H9 (cell line): ENCODE data around the gene WNT5B. TPM values are rescaled to one million over a fixed set of nuclear protein-coding genes. Genes with fewer than 3 reads are reported as not detected.

Source experiments
- DNase-seq: peaks from one replicate; pipeline ENCODE4 v3.0.0-alpha.2; 2017
- H2AFZ ChIP-seq: one replicate; pipeline ENCODE4 v1.6.1; 2013; ENCODE audit warnings: mild to moderate bottlenecking, low read length, control low read depth, moderate library complexity
- H2AK5ac ChIP-seq: 2 replicates; pipeline ENCODE4 v1.6.1; 2013; ENCODE audit warnings: low read length, control low read depth, mixed read lengths; ENCODE audit not compliant: insufficient read length
- H2BK120ac ChIP-seq: one replicate; pipeline ENCODE4 v1.6.1; 2013; ENCODE audit warnings: low read depth, mild to moderate bottlenecking, low read length, control low read depth, inconsistent platforms; ENCODE audit not compliant: poor library complexity, severe bottlenecking
- H2BK12ac ChIP-seq: 2 replicates; pipeline ENCODE4 v1.6.1; 2013; ENCODE audit warnings: low read length, control low read depth, mixed read lengths, low read depth; ENCODE audit not compliant: insufficient read length
- H2BK15ac ChIP-seq: 2 replicates; pipeline ENCODE4 v1.6.1; 2013; ENCODE audit warnings: low read depth, low read length, control low read depth
- H2BK20ac ChIP-seq: one replicate; pipeline ENCODE4 v1.6.1; 2013; ENCODE audit warnings: low read depth, mild to moderate bottlenecking, low read length, control low read depth, inconsistent platforms; ENCODE audit not compliant: poor library complexity, severe bottlenecking
- H2BK5ac ChIP-seq: 2 replicates; pipeline ENCODE4 v1.6.1; 2013; ENCODE audit warnings: low read length, control low read depth, mixed read lengths; ENCODE audit not compliant: insufficient read length
- H3K14ac ChIP-seq: 2 replicates; pipeline ENCODE4 v1.6.1; 2013; ENCODE audit warnings: low read length, control low read depth; ENCODE audit not compliant: insufficient read depth
- H3K18ac ChIP-seq: 2 replicates; pipeline ENCODE4 v1.6.1; 2013; ENCODE audit warnings: low read depth, mild to moderate bottlenecking, mixed read lengths, low read length, control low read depth; ENCODE audit not compliant: insufficient read length
- H3K23ac ChIP-seq: 2 replicates; pipeline ENCODE4 v1.6.1; 2013; ENCODE audit warnings: low read length, control low read depth, mixed read lengths, low read depth; ENCODE audit not compliant: insufficient read length
- H3K23me2 ChIP-seq: 2 replicates; pipeline ENCODE4 v1.6.1; 2013; ENCODE audit warnings: low read depth, mild to moderate bottlenecking, mixed read lengths, low read length, control low read depth; ENCODE audit not compliant: insufficient read length, poor library complexity, severe bottlenecking
- H3K27ac ChIP-seq: 2 replicates; pipeline ENCODE4 v1.5.1; 2013; ENCODE audit warnings: low read length, control low read depth, mixed read lengths, low read depth; ENCODE audit not compliant: insufficient read length
- H3K27me3 ChIP-seq: 2 replicates; pipeline ENCODE4 v1.6.1; 2013; ENCODE audit warnings: low read length, control low read depth, inconsistent platforms; ENCODE audit not compliant: insufficient read depth
- H3K4ac ChIP-seq: 2 replicates; pipeline ENCODE4 v1.6.1; 2013; ENCODE audit warnings: low read depth, mild to moderate bottlenecking, control low read depth, inconsistent platforms, low read length, moderate library complexity
- H3K4me1 ChIP-seq: 2 replicates; pipeline ENCODE4 v1.6.1; 2013; ENCODE audit warnings: low read length, control low read depth, inconsistent platforms; ENCODE audit not compliant: insufficient read depth
- H3K4me2 ChIP-seq: 2 replicates; pipeline ENCODE4 v1.6.1; 2013; ENCODE audit warnings: low read length, control low read depth, mixed read lengths; ENCODE audit not compliant: insufficient read length, insufficient read depth
- H3K56ac ChIP-seq: 2 replicates; pipeline ENCODE4 v1.6.1; 2013; ENCODE audit warnings: low read depth, mild to moderate bottlenecking, mixed read lengths, low read length, control low read depth; ENCODE audit not compliant: insufficient read length
- H3K79me1 ChIP-seq: 2 replicates; pipeline ENCODE4 v1.6.1; 2013; ENCODE audit warnings: low read depth, mild to moderate bottlenecking, moderate library complexity, low read length, control low read depth, inconsistent platforms; ENCODE audit not compliant: insufficient read depth, poor library complexity, severe bottlenecking
- H3K79me2 ChIP-seq: 2 replicates; pipeline ENCODE4 v1.6.1; 2013; ENCODE audit warnings: low read length, control low read depth, inconsistent platforms; ENCODE audit not compliant: insufficient read depth
- H3K9ac ChIP-seq: 2 replicates; pipeline ENCODE4 v1.6.1; 2013; ENCODE audit warnings: low read length, control low read depth, mixed read lengths; ENCODE audit not compliant: insufficient read length; ENCODE audit errors: extremely low read depth
- H3K9me3 ChIP-seq: one replicate; pipeline ENCODE4 v1.6.1; 2013; ENCODE audit warnings: low read depth, low read length, inconsistent platforms; ENCODE audit not compliant: control insufficient read depth
- H3T11ph ChIP-seq: one replicate; pipeline ENCODE4 v1.6.1; 2013; ENCODE audit warnings: mild to moderate bottlenecking, low read length, control low read depth, inconsistent platforms
- H4K20me1 ChIP-seq: one replicate; pipeline ENCODE4 v1.6.1; 2013; ENCODE audit not compliant: control insufficient read depth, insufficient read length, insufficient read depth
- H4K5ac ChIP-seq: 2 replicates; pipeline ENCODE4 v1.6.1; 2013; ENCODE audit warnings: low read depth, mild to moderate bottlenecking, mixed read lengths, low read length, control low read depth; ENCODE audit not compliant: insufficient read length
- H4K8ac ChIP-seq: replicated peaks from 2 replicates; pipeline ENCODE4 v1.6.1; 2013; ENCODE audit warnings: low read length, control low read depth, mixed read lengths, low read depth; ENCODE audit not compliant: insufficient read length
- H4K91ac ChIP-seq: 2 replicates; pipeline ENCODE4 v1.6.1; 2013; ENCODE audit warnings: low read depth, mild to moderate bottlenecking, moderate library complexity, mixed read lengths, low read length, control low read depth; ENCODE audit not compliant: insufficient read length
- H3K27ac Mint-ChIP-seq, 3 experiments: 2 replicates in 2 of 3; 3 replicates in 1 of 3; pipeline ENCODE4 v1.8.0; 2020 to 2021; ENCODE audit warnings: mixed read lengths in 3 of 3, mild to moderate bottlenecking in 1 of 3, moderate library complexity in 1 of 3
- H3K27me3 Mint-ChIP-seq: 2 replicates; pipeline ENCODE4 v1.8.0; 2021; ENCODE audit warnings: low read depth, mild to moderate bottlenecking, moderate library complexity, mixed read lengths
- H3K36me3 Mint-ChIP-seq, 3 experiments: 2 replicates in 2 of 3; 3 replicates in 1 of 3; pipeline ENCODE4 v1.8.0; 2020 to 2021; ENCODE audit warnings: low read depth in 3 of 3, mixed read lengths in 3 of 3; ENCODE audit not compliant: insufficient read depth in 1 of 3
- H3K4me1 Mint-ChIP-seq, 2 experiments: 2 replicates each; pipeline ENCODE4 v1.8.0; 2020; ENCODE audit warnings: mixed read lengths in 2 of 2
- H3K4me3 Mint-ChIP-seq, 2 experiments: 2 replicates in 1 of 2; 3 replicates in 1 of 2; pipeline ENCODE4 v1.8.0; 2020 to 2021; ENCODE audit warnings: mild to moderate bottlenecking in 2 of 2, mixed read lengths in 2 of 2, moderate library complexity in 1 of 2
- H3K9me3 Mint-ChIP-seq, 2 experiments: 2 replicates in 1 of 2; 3 replicates in 1 of 2; pipeline ENCODE4 v1.8.0; 2020; ENCODE audit warnings: mild to moderate bottlenecking in 2 of 2, mixed read lengths in 2 of 2, moderate library complexity in 1 of 2
- CTCF ChIP-seq: fragments of 200-600 bp; sonication (generic); conservative IDR thresholded peaks from 3 replicates; pipeline ENCODE4 v1.8.0; 2021; ENCODE audit warnings: antibody characterized with exemption, mild to moderate bottlenecking
- total RNA-seq: library from RNA; stranded (reverse); gene quantifications from 2 replicates; pipeline ENCODE4 v1.2.1, GENCODE V29; 2021

Gene WNT5B
- total RNA-seq, 1 experiment from 2014 or later: 1.5 TPM

GRCh38 chr12:1618489-1618888 lies 10.5 kb upstream of the WNT5B start:
- no peaks in the 10 kb centered on the region for H3K36me3 Mint-ChIP-seq
- H3T11ph ChIP-seq: no peak overlapping the region
- TF ChIP-seq CTCF: no peak
- no peaks in the 10 kb centered on the region for H3K4me1 ChIP-seq
- no peak overlapping the region for H3K14ac ChIP-seq
- no peak overlapping the region for H2BK5ac ChIP-seq
- no peak overlapping the region for H3K4me2 ChIP-seq
- H2BK15ac ChIP-seq: no peak overlapping the region
- H2AK5ac ChIP-seq: no peak overlapping the region
- H2BK120ac ChIP-seq: no peak overlapping the region
- no peaks in the 10 kb centered on the region for H3K79me2 ChIP-seq
- H3K9ac ChIP-seq: no peak overlapping the region
- no peaks in the 10 kb centered on the region for H3K9me3 Mint-ChIP-seq
- no peaks in the 10 kb centered on the region for H3K9me3 ChIP-seq
- H3K56ac ChIP-seq: no peak overlapping the region
- no peak overlapping the region for H2BK12ac ChIP-seq
- H4K8ac ChIP-seq: no peak overlapping the region
- H3K27me3 Mint-ChIP-seq: peaks cover 44% of the 10 kb centered on the region
- no peak overlapping the region for H3K23ac ChIP-seq
- H3K4ac ChIP-seq: no peak overlapping the region
- H3K23me2 ChIP-seq: no peaks in the 10 kb centered on the region
- no peak overlapping the region for H4K5ac ChIP-seq
- no peak overlapping the region for H2AFZ ChIP-seq
- no peak overlapping the region for H3K27ac ChIP-seq
- H3K27me3 ChIP-seq: no peaks in the 10 kb centered on the region
- H3K4me1 Mint-ChIP-seq: peaks cover 8 to 11% of the 10 kb centered on the region in 2 experiments; a peak in 3 of 4 replicates
- no peaks in the 10 kb centered on the region for H4K20me1 ChIP-seq
- no peak overlapping the region for H4K91ac ChIP-seq
- no peak overlapping the region for H3K27ac Mint-ChIP-seq
- H2BK20ac ChIP-seq: no peak overlapping the region
- no peak for DNase-seq
- no peak overlapping the region for H3K4me3 Mint-ChIP-seq
- no peaks in the 10 kb centered on the region for H3K79me1 ChIP-seq
- H3K18ac ChIP-seq: no peak overlapping the region
